IMR-90 (cell line): Measurements from ENCODE around the gene INSYN1.

Source experiments
- CHD1 ChIP-seq: IDR thresholded peaks from 2 replicates; pipeline ENCODE4 v1.6.1; 2012; ENCODE audit warnings: low read depth, low read length, improper control_type of control experiment
- MAZ ChIP-seq: IDR thresholded peaks from 2 replicates; pipeline ENCODE4 v1.6.1; 2012; ENCODE audit warnings: low read depth, mild to moderate bottlenecking, low read length, improper control_type of control experiment, moderate library complexity, borderline replicate concordance
- MXI1 ChIP-seq: IDR thresholded peaks from 2 replicates; pipeline ENCODE4 v1.6.1; 2012; ENCODE audit warnings: low read depth, mild to moderate bottlenecking, low read length, moderate library complexity, borderline replicate concordance
- NFE2L2 ChIP-seq: fragments of 150-350 bp; IDR thresholded peaks from 2 replicates; pipeline ENCODE4 v1.6.1; 2016; ENCODE audit warnings: low read depth, mild to moderate bottlenecking, low read length
- POLR2A ChIP-seq: IDR thresholded peaks from 2 replicates; pipeline ENCODE4 v1.6.1; 2012; ENCODE audit warnings: mild to moderate bottlenecking, low read depth, low read length
- RAD21 ChIP-seq: IDR thresholded peaks from 2 replicates; pipeline ENCODE4 v1.6.1; 2012; ENCODE audit warnings: low read length, improper control_type of control experiment
- RCOR1 ChIP-seq: IDR thresholded peaks from 2 replicates; pipeline ENCODE4 v1.6.1; 2012; ENCODE audit warnings: mild to moderate bottlenecking, low read length, improper control_type of control experiment; ENCODE audit not compliant: insufficient replicate concordance
- TF ChIP-seq, protein P1 (sequence below): conservative IDR thresholded peaks from 2 replicates; pipeline ENCODE4 v1.5.1; 2012; ENCODE audit warnings: mild to moderate bottlenecking, low read depth, low read length, improper control_type of control experiment

DNA sequence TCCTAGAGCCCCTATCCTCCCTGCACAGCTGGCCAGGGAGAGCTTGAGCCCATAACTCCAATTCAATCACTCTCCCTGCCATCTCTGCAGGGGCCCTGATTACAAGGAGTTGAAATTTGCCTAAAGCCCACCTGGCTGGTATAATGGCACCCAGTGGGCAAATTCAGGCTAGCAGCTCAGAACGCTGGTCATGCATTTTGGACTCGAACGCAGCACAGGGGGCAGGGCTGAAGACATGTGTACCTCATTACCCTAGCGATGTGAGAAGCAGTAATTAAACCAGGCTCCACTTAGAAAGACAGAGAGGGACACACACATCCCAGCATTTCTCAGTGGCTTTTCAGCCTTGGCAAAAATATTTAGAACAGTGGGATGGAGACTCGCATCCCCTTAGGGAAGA, 3.2 kb downstream of the INSYN1 start:
- TF ChIP-seq MXI1, result no peak
- TF ChIP-seq, protein P1, sequence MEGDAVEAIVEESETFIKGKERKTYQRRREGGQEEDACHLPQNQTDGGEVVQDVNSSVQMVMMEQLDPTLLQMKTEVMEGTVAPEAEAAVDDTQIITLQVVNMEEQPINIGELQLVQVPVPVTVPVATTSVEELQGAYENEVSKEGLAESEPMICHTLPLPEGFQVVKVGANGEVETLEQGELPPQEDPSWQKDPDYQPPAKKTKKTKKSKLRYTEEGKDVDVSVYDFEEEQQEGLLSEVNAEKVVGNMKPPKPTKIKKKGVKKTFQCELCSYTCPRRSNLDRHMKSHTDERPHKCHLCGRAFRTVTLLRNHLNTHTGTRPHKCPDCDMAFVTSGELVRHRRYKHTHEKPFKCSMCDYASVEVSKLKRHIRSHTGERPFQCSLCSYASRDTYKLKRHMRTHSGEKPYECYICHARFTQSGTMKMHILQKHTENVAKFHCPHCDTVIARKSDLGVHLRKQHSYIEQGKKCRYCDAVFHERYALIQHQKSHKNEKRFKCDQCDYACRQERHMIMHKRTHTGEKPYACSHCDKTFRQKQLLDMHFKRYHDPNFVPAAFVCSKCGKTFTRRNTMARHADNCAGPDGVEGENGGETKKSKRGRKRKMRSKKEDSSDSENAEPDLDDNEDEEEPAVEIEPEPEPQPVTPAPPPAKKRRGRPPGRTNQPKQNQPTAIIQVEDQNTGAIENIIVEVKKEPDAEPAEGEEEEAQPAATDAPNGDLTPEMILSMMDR, result no peak
- TF ChIP-seq NFE2L2, result no peak
- no peak for TF ChIP-seq MAZ
- TF ChIP-seq POLR2A, result no peak
- no peak for TF ChIP-seq RAD21
- TF ChIP-seq CHD1, result no peak
- no peak for TF ChIP-seq RCOR1
